Endothelial cell of umbilical vein (primary cell): ENCODE results near the gene LGALS1. TPM values are rescaled to one million over a fixed set of nuclear protein-coding genes. Genes with fewer than 3 reads are reported as not detected.
A peak's percentile ranks its signal among the peaks of the same experiment; 100 is the strongest.

Experiments used
- BruUV-seq: library from RNA; stranded (reverse); fragments of 400-500 nt; replicated peaks from 2 replicates; lab custom pipeline; 2021; lab: Mats Ljungman, UMichigan
- CTCF ChIA-PET: fragments of 300-600, 350-600 bp; sonication (Branson Sonifier 250); formaldehyde crosslinking; loops from one replicate; lab custom pipeline; 2021; ENCODE audit warnings: antibody characterized with exemption, inconsistent platforms; lab: Charles Lee
- POLR2A ChIA-PET: fragments of 300-600, 350-600 bp; sonication (Branson Sonifier 250); formaldehyde crosslinking; loops from one replicate; lab custom pipeline; 2021; ENCODE audit warnings: antibody characterized with exemption, inconsistent platforms; lab: Charles Lee
- DNase-seq: peaks from one replicate; pipeline ENCODE4 v3.0.0-alpha.2; 2011; ENCODE audit warnings: low read depth, low spot score
- FAIRE-seq: peaks from 2 replicates; lab custom pipeline; 2011; peaks lifted over from hg19 to GRCh38; lab: Jason Lieb, UNC
- H2AFZ ChIP-seq: 2 replicates; pipeline ENCODE4 v1.6.0; 2012; ENCODE audit warnings: low read depth, low read length, control low read depth, inconsistent platforms
- H3K27ac ChIP-seq: 2 replicates; pipeline ENCODE4 v1.5.1; 2011; ENCODE audit warnings: low read depth, mild to moderate bottlenecking, control low read depth, low read length, moderate library complexity; ENCODE audit not compliant: insufficient read depth
- H3K27me3 ChIP-seq, 2 experiments: 2 replicates each; pipeline versions ENCODE4 v1.6.0 to v1.6.1; 2011; ENCODE audit warnings: low read length in 2 of 2, mixed read lengths in 1 of 2; ENCODE audit not compliant: control insufficient read depth in 2 of 2, insufficient read depth in 2 of 2
- H3K36me3 ChIP-seq, 2 experiments: 2 replicates in 1 of 2; 3 replicates in 1 of 2; pipeline ENCODE4 v1.5.1; 2011; ENCODE audit warnings: low read length in 2 of 2, mild to moderate bottlenecking in 1 of 2, moderate library complexity in 1 of 2; ENCODE audit not compliant: control insufficient read depth in 2 of 2, insufficient read depth in 2 of 2; ENCODE audit errors: extremely low read depth in 1 of 2
- H3K4me1 ChIP-seq: 3 replicates; pipeline ENCODE4 v1.5.1; 2011; ENCODE audit warnings: mild to moderate bottlenecking, low read length; ENCODE audit not compliant: control insufficient read depth, insufficient read depth; ENCODE audit errors: extremely low read depth
- H3K4me2 ChIP-seq: 2 replicates; pipeline ENCODE4 v1.6.1; 2011; ENCODE audit warnings: low read length, control low read depth, mixed read lengths; ENCODE audit not compliant: insufficient read depth
- H3K4me3 ChIP-seq, 3 experiments: fragments of 200-600 bp in 1 of 3; sonication (generic), shearing (Covaris generic) in 1 of 3; replicated peaks in 1 of 3; 2 replicates each; pipeline ENCODE4 v1.5.1; 2011 to 2016; ENCODE audit warnings: control low read depth in 3 of 3, low read length in 3 of 3, mild to moderate bottlenecking in 2 of 3, inconsistent platforms in 1 of 3, low read depth in 1 of 3, moderate library complexity in 1 of 3; ENCODE audit not compliant: insufficient read depth in 1 of 3
- H3K79me2 ChIP-seq: 2 replicates; pipeline ENCODE4 v1.6.0; 2012; ENCODE audit warnings: low read length, inconsistent platforms; ENCODE audit not compliant: control insufficient read depth, insufficient read depth
- H3K9ac ChIP-seq: replicated peaks from 2 replicates; pipeline ENCODE3; 2011; ENCODE audit warnings: low read length, control low read depth; ENCODE audit not compliant: insufficient read depth; ENCODE audit errors: extremely low read depth
- H3K9me1 ChIP-seq: replicated peaks from 3 replicates; pipeline ENCODE4 v1.6.0; 2011; ENCODE audit warnings: mild to moderate bottlenecking, low read length; ENCODE audit not compliant: control insufficient read depth, insufficient read depth; ENCODE audit errors: extremely low read depth
- H3K9me3 ChIP-seq: replicated peaks from 2 replicates; pipeline ENCODE4 v1.5.1; 2012; ENCODE audit warnings: low read length, inconsistent platforms; ENCODE audit not compliant: control insufficient read depth, insufficient read depth
- H4K20me1 ChIP-seq: replicated peaks from 2 replicates; pipeline ENCODE3; 2011; ENCODE audit warnings: mild to moderate bottlenecking, low read length; ENCODE audit not compliant: control insufficient read depth, insufficient read depth; ENCODE audit errors: extremely low read depth
- FOS ChIP-seq: IDR thresholded peaks from 2 replicates; pipeline ENCODE4 v1.6.1; 2011; ENCODE audit warnings: mild to moderate bottlenecking, low read length, moderate library complexity, borderline replicate concordance; ENCODE audit not compliant: insufficient read depth
- GATA2 ChIP-seq: IDR thresholded peaks from 2 replicates; pipeline ENCODE4 v1.7.0; 2011; ENCODE audit warnings: low read depth, mild to moderate bottlenecking, moderate library complexity, mixed read lengths, low read length; ENCODE audit not compliant: insufficient read length, insufficient read depth
- JUN ChIP-seq: IDR thresholded peaks from 2 replicates; pipeline ENCODE4 v1.6.1; 2011; ENCODE audit warnings: borderline replicate concordance, low read depth; ENCODE audit not compliant: insufficient read length, insufficient read depth
- MAX ChIP-seq: IDR thresholded peaks from 2 replicates; pipeline ENCODE4 v1.6.1; 2011; ENCODE audit not compliant: insufficient read depth, insufficient read length
- MYC ChIP-seq: IDR thresholded peaks from one replicate; pipeline ENCODE4 v1.6.1; 2011; ENCODE audit warnings: mild to moderate bottlenecking, low read depth, low read length
- POLR2A ChIP-seq: IDR thresholded peaks from 2 replicates; pipeline ENCODE4 v1.6.1; 2012; ENCODE audit warnings: low read depth, mild to moderate bottlenecking, control low read depth, low read length
- POLR2AphosphoS5 ChIP-seq: IDR thresholded peaks from 2 replicates; pipeline ENCODE4 v1.6.1; 2012; ENCODE audit warnings: low read depth, mild to moderate bottlenecking, control low read depth, low read length, moderate library complexity; ENCODE audit not compliant: insufficient read depth
- dilution Hi-C: fragments of 300-500 bp; cut with MboI; formaldehyde crosslinking; loops from one replicate; pipeline ENCODE4 v1.15.0; 2019; ENCODE audit warnings: low sequenced_read_pairs; ENCODE audit not compliant: extremely low pct_ligation_motif_present
- intact Hi-C: fragments of 100-400 bp; cut with micrococcal nuclease; formaldehyde crosslinking; loops from one replicate; pipeline ENCODE4 v1.10.0; 2022
- polyA plus RNA-seq, 4 experiments: library from polyadenylated mRNA; depleted of rRNA in 3 of 4; stranded (reverse) in 3 of 4; unstranded in 1 of 4; fragments of >200 nt; gene quantifications; 2 replicates each; pipeline versions ENCODE4 v1.2.1 to v1.2.3, GENCODE V29; 2011 to 2012; ENCODE audit warnings: missing spikeins in 1 of 4
- total RNA-seq: library from RNA; stranded (reverse); gene quantifications from 2 replicates; pipeline ENCODE4 v1.2.3, GENCODE V29; 2021

The LGALS1 gene
- total and polyA plus RNA-seq, 2 donors (not counting 3 experiments of a cell fraction or from before 2014, with no cell fraction given): 2,698 to 13,642 TPM

GRCh38 chr22:37679670-37680069 is 4.2 kb downstream of the LGALS1 start:
- H3K9me3 ChIP-seq: no peaks in the 10 kb centered on the region
- dilution Hi-C loops (no loop called here), intact Hi-C loops (loop anchor here (2.0 to 5.0 kb wide), 3 partner anchors 113 to 141 kb away; partner anchors contain the start of gene CDC42EP1)
- no peaks in the 10 kb centered on the region for H4K20me1 ChIP-seq
- no peaks in the 10 kb centered on the region for H3K9me1 ChIP-seq
- no peak overlapping the region for H3K27ac ChIP-seq
- H3K4me2 ChIP-seq: no peak overlapping the region
- CTCF ChIA-PET: interaction anchor here (0.9 to 8.7 kb wide), 7 partner anchors 8 to 72 kb away, joined by 3 to 307 read pairs (median 13); partner anchors contain the start of genes GGA1 and PDXP
- no peak for DNase-seq
- H3K27me3 ChIP-seq: no peaks in the 10 kb centered on the region
- FAIRE-seq: peak; percentile 38
- peaks cover 7 to 8% of the 10 kb centered on the region in 2 experiments for H3K36me3 ChIP-seq
- H3K4me3 ChIP-seq: no peak overlapping the region
- H3K9ac ChIP-seq: no peak overlapping the region
- H3K4me1 ChIP-seq: peaks cover 9% of the 10 kb centered on the region
- no peak overlapping the region for H2AFZ ChIP-seq
- BruUV-seq: no TSS peak
- H3K79me2 ChIP-seq: peaks cover 28% of the 10 kb centered on the region
- POLR2A ChIA-PET: no interaction called here
- no peak for TF ChIP-seq MYC
- TF ChIP-seq FOS: no peak
- TF ChIP-seq MAX: no peak
- no peak for TF ChIP-seq JUN
- no peak for TF ChIP-seq GATA2

GRCh38 chr22:37680191-37680851 is 4.9 kb downstream of the LGALS1 start:
- H4K20me1 ChIP-seq: no peaks in the 10 kb centered on the region
- no peak overlapping the region for H3K4me2 ChIP-seq
- no peak overlapping the region for H3K9ac ChIP-seq
- FAIRE-seq (peak; percentile 63), DNase-seq (no peak)
- H2AFZ ChIP-seq: no peak overlapping the region
- H3K9me3 ChIP-seq: no peaks in the 10 kb centered on the region
- no peaks in the 10 kb centered on the region for H3K27me3 ChIP-seq
- no peaks in the 10 kb centered on the region for H3K9me1 ChIP-seq
- no TSS peak for BruUV-seq
- ChIA-PET POLR2A (interaction anchor here (0.7 to 1.6 kb wide), 2 partner anchors 37 to 162 kb away, joined by 3 to 5 read pairs; no protein-coding TSS in a partner anchor), CTCF (interaction anchor here (0.9 to 8.7 kb wide), 12 partner anchors 9 to 82 kb away, joined by 3 to 307 read pairs (median 4); partner anchors contain the start of genes GGA1 and PDXP)
- peaks cover 9% of the 10 kb centered on the region for H3K4me1 ChIP-seq
- intact Hi-C loops: loop anchor here (2.0 kb wide), 1 partner anchor 142 kb away; no protein-coding TSS in a partner anchor
- H3K27ac ChIP-seq: no peak overlapping the region
- H3K36me3 ChIP-seq: peaks cover 7 to 8% of the 10 kb centered on the region in 2 experiments
- no peak overlapping the region for H3K4me3 ChIP-seq
- no peak for TF ChIP-seq JUN
- TF ChIP-seq POLR2AphosphoS5: peak; percentile 40
- TF ChIP-seq POLR2A: peak; percentile 88
- H3K79me2 ChIP-seq: peaks cover 28% of the 10 kb centered on the region
- dilution Hi-C loops: no loop called here
